ENCODE results near the gene TMEM255B.
"Not testable (repeated sequence)": the region's sequence is repeated elsewhere in the genome, so short reads cannot be mapped to it uniquely, and the experiment has no call there.

Gene TMEM255B

DNA sequence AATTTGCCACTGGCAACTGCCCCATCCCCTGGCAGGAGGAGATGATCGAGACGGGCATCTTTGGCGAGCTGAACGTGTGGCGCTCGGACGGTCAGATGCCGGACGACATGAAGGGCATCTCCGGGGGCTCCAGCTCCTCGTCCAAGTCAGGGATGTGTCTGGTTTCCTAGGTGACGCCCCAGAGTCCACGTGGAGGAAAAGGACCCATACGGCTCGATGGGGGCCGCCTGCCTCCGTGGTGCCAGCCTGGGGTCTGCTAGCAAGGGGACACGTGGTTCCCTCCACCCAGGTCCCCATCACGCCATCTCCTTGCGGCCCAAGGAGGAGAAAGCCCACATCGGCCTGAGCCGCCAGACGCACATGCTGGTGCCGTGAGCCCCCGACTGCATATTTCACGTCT lies 23.8 kb upstream of the TMEM255B start:
- no peak for DNase-seq

DNA sequence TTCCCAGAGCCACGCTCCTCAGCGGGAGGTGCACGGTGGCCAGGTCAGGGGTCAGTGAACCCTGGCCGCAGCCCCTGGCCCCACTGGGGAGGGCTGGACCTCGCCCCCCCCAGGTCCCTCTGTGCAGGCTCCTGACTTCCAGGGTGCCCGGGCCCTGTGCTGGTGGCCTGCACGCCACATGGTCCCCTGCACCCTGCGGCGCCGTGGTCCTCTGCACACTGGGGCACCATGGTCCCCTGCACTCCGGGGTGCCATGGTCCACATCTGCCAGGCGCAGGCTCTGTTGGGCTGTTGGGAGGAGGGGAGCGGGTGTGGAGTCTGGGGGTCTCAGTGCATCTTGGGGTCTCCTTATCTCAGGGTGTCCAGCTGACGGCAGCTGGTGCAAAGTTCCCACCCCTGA lies 23.3 kb upstream of the TMEM255B start:
- no peak for DNase-seq

DNA sequence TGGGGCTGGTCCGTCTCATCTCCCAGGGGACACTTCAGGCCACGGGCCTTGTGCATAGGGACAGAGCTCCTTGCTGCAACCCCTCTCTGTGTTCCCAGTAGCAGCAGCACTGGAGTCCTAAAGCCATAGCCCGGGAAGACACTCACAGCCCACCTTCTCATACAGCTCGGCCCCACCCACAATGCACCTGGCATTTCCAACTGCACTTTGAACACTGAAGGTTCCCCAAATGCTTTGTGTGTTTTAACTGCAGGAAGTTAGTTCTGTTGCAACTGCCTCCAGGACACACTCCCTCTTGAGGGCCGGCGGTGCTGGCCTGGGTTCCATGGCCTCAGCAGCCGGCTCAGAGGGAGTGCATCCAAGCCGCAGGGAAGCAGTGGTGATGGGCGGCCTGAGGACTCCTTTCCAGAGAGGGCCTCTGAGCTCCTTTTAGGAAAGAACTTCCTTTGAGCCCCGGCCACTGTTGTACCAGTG lies 22.7 kb upstream of the TMEM255B start:
- no peak for DNase-seq

DNA sequence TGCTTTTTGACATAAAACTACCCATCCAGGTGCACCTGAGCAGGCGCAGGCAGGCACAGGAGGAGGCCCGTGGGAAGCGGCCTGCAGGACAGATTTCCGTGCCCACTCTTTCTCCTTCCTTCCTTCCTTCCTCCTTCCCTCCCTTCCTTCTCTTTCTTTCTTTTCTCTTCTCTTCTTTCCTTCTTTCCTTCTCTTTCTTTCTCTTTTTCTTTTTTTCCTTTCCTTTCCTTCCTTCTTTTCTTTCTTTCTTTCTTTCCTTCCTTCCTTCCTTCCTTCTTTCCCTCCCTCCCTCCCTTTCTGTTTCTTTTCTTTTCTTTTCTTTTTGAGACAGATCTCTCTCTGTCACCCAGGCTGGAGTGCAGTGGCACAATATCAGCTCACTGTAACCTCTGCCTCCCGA lies 21.2 kb upstream of the TMEM255B start:
- DNase-seq: no peak

DNA sequence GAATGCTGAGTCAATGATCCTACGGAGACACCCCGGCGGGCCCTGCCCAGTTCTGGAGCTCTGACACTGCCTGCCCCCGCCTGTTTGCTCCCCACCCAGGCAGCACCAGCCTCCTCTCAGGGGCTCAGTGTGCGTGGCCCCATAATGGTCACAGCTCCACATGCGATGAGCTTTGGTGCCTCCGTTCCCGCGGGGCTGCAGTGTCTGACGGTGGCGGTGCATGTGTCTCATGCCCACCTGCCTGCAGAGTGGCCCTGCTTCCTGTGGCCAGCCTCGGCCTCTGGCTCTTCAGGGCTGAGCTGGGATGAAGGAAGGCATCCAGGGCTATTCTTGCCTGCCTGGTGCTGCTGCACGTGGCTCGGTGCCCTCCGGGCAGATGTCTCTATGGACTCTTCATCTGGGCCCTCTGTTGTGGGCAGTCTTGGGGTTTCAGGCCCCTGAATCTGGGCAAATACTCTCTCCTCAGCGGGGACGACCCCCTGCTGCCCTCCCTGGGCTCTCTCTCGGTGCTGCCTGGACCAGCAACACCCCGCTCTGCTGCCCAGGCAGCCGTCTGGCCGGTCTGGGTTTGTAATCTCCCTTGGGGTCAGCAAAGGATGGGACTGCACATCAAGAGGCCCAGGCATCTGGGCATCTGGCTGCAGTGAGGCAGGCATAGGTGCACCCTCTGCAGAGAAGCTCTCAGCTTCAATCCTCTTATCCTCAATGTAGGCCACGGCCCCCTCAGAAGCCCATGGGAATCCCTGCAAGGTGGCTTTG lies 19.3 kb upstream of the TMEM255B start:
- no peak for DNase-seq

DNA sequence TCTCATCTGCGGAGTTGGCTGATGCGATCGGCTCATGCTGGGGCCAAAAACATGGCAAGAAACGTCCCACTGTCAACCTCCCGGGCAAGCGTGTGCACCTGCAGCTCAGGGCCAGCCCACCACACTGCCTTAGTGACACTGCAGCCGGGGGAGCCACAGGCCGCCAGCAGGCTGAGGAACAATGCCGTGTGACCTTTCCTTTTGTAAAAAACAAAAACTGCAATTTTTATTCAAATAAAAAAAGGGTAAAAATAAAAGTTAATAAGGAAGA lies 18.8 kb upstream of the TMEM255B start:
- no peak for DNase-seq

DNA sequence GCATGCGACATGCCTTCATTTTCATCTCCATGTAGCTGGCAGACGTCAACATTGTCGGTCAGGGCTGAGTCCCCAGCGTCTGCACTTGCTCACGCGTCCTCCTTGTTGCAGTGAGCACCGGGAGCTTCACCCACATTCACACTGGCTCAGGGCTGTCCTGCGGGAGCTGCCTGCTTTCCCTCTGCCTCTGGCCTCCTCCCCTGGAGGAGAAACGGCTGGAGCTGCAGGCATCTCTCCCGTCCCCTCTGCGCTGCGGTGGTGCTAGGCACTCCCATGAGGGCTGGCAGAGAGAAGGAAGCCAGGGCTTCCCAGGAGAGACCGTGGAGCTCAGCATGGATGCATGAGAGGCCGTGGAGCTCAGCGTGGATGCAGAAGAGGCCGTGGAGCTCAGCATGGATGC lies 18.4 kb upstream of the TMEM255B start:
- no peak for DNase-seq

DNA sequence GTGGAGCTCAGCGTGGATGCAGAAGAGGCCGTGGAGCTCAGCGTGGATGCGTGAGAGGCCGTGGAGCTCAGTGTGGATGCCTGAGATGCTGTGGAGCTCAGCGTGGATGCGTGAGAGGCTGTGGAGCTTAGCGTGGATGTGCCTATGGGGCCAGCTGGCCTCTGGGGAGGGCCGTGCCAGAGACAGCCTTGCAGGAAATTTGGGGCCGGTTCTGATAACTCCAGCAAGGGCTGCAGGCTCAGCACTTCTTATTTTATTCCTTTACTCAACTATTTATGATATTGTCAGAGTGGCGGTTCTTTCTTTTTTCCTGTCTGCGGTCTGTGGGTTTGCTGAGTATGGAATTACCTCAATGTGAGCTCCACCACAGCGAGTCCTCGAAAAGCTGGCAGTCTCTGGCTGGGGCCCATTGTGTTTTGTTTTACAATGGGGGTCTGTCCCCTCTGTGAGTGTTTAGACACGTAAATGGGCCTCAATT lies 17.8 kb upstream of the TMEM255B start:
- DNase-seq: peak in 1 of 2 donors; percentile 12

DNA sequence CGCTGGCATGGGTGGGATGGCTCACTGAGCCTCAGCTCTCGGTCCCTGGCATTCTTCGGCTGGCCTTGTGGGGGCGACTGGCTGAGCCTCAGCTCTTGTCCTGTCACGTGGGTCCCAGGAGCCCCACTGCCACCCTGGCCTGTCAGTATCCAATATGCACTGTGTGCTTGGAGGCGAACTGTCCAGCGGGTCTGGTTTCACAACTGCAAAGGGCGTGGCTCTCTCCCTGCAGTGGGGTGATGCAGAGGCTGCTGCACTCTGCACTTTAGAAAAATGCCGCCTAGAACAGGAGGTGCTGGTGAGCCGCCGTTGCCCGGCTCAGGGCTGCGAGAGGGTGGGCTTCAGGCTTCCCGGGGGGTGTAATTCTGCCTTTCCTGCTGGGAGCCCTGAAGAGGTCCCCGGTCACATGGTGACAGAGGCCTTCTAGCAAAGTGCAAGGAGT lies 17.0 kb upstream of the TMEM255B start:
- DNase-seq: peak in 1 of 2 donors; percentile 44

DNA sequence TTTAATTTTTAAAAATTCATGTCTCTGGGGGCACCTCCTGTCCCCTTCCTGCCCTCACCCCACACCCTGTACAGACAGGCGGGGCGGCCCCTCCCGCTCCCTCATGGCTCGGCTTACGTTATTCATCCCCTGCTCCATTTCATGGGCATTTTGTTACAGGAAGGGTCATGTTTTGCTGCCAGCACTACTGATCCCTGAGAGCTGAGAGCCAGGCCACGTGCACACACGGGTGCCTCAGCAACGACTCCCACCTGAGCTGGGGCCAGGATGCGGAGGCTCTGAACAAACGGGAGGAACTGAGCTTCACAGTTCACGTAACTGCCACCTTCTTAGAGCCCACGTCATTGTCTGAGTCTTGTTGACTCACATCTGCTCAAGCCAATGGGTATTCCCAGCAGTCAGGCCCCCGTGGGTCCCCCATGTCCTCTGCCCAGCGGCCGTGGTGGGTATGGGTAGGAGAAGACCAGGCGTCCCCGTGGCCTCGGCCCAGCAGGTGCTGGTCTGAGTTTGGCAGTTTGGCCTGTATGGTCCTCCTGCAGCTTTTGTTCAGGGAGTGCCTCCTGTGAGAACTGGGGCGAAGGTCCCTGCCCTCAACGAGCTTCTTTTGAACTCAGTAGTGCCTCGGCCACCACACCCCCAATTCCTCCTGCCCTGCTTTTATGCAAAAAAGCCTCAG lies 16.4 kb upstream of the TMEM255B start:
- DNase-seq: no peak

DNA sequence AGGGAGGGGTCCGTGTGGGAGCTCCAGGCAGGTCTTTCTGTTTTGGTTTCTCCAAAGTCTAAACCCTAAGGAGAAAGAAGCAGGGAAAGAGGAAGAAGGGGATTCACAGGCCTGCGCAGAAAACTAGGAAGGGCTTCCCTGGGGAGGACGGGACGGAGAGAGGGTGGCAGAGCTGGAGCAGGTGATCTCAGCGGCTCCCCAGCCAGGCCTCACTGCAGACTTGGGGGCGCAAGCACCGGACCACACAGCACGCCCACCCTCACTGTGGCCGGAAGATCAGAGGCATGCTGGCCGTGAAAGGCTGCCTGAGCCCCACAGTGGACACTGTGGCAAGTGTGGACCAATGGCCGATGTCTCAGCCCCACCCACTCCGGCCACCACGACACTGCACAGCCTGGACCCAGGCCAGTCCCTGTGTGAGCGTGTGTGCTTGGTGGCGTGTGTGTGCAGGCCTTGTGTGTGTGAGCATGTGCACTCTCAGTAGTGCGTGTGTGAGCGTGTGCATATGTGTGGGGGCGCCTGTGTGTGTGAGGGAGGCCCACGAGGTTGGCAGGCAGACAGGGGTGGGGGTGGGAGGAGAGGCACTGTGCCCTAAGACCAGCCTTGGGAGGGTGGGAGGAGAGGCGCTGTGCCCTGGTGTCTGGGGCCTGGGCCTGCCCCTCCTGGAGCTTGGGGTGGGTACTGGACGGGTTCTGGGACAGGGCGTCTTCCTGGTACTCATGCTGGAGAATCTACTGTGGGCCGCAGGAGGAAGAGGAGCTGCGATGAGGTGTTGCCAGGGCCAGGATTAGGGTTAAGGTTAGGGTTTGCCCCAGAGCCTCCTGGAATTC lies 15.4 kb upstream of the TMEM255B start:
- no peak for DNase-seq

DNA sequence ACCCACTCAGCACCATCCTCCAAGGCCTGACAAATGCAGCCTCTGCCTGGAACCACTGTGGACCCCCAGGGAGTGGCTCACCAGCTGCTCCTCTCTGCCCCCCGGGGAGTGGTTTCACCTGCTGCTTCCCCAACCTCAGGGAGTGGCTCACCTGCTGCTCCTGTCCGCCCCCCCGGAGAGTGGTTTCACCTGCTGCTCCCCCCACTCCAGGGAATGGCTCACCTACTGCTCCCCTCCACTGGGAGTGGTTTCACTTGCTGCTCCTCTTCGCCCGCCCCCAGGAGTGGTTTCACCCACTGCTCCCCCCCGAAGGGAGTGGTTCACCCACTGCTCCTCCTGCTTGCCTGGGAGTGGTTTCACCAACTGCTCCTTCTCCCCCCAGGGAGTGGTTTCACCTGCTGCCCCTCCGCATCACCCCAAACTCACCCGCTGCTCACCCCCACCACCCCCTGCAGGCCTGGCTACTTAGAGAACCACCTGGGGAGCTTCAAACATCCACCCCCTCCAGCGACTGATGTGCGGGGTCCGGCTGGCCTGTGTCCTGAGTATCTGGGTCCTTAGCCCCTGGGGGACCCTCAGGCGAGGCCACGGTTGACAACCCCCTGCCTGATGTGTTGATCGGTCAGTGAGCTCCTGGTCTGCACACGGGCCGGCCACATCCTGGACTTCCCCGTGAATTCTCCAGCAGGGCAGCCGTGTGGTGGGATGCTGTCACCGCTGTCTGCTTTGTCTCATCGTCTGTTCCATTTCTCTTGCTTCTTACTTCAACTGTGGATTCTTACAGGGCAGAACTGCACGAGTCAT lies 14.6 kb upstream of the TMEM255B start:
- no peak for DNase-seq

DNA sequence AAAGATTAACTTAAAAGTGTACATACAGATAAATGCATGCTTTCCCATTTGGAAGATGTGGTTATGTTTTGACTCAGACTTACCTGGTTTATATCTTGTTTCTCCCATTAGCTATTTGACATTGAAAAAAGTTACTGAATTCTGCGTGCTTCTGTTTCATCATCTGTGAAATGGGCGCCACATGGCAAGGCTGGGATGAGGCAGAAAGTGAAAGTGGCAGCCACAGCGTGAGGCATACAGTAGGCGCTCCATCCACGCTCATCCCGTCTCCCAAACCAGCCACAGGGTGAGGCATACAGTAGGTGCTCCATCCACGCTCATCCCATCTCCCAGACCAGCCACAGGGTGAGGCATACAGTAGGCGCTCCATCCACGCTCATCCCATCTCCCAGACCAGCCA lies 14.0 kb upstream of the TMEM255B start:
- no peak for DNase-seq

DNA sequence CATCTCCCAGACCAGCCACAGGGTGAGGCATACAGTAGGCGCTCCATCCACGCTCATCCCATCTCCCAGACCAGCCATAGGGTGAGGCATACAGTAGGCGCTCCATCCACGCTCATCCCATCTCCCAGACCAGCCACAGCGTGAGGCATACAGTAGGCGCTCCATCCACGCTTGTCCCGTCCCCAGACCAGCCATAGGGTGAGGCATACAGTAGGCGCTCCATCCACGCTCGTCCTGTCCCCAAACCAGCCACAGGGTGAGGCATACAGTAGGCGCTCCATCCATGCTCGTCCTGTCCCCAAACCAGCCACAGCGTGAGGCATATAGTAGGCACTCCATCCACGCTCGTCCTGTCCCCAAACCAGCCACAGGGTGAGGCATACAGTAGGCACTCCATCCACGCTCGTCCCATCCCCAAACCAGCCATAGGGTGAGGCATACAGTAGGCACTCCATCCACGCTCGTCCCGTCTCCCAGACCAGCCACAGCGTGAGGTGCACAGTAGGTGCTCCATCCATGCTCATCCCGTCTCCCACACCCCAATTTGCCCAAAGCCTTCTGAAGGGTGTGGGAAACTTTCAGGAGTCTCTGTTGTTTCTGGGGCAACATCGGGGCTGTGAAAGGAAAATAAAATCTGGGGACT lies 13.4 kb upstream of the TMEM255B start:
- DNase-seq: not testable (repeated sequence)

DNA sequence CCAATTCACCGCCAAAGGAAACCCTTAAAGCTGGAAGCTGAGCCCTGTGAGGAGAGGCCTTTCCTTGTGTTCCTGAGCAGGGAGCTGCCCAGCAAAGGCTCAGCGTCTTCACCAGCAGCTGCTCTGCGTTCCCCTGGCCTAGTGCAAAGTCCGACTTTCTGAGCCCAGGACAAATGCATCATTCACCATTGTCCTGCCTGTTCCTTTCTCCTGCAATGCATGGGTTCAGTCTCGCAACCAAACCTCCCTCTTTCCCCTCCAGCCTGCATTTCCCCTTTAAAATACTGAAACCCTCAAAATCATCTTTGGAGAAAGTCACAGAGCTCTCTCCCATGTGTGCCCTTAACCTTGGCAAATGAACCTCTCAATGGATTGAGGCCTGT lies 12.9 kb upstream of the TMEM255B start:
- no peak for DNase-seq

DNA sequence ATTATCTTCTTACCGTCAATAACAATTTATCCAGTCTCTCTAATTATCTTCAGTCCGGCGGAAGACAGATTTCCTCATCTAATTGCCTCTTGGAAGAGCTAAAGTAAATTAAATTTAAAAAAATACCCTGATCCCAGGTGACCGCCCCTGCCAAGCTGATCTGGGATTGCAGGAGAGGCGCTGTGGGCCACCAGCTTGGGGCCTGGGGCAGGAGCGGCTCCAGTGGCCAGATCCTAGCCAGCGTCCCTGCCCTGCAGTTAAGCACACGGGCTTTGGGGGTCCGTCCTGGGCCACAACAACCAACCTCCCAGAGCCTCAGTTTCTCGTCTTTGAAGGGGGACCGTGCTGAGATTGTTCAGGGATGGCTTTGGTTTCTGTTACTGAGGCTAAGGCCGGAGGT lies 12.4 kb upstream of the TMEM255B start:
- DNase-seq: no peak

DNA sequence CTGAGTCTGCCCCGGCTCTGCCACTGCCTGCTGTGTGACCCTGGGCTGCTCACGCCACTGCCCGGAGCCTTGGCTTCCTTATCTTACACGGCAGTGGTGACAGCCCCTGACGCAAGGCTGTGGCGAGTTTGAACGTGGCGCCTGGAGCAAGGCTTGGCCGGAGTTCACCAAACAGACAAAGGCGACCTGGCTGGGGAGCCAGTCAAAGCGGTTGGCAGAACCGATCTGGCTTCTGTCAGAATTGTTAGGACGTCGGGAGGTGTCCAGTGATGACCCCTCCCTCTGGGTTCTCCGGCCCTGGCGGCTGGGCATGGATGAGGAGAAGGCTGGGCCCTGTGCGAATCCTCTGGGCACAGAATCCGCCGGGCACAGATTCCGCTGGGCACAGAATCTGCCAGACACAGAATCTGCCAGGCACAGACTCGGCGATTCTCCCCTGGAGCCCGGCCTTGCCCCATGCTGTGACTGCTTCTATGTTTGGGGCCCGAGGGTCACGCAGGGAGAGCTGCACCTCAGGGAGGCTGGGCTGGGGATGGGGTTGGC lies 11.7 kb upstream of the TMEM255B start:
- no peak for DNase-seq

DNA sequence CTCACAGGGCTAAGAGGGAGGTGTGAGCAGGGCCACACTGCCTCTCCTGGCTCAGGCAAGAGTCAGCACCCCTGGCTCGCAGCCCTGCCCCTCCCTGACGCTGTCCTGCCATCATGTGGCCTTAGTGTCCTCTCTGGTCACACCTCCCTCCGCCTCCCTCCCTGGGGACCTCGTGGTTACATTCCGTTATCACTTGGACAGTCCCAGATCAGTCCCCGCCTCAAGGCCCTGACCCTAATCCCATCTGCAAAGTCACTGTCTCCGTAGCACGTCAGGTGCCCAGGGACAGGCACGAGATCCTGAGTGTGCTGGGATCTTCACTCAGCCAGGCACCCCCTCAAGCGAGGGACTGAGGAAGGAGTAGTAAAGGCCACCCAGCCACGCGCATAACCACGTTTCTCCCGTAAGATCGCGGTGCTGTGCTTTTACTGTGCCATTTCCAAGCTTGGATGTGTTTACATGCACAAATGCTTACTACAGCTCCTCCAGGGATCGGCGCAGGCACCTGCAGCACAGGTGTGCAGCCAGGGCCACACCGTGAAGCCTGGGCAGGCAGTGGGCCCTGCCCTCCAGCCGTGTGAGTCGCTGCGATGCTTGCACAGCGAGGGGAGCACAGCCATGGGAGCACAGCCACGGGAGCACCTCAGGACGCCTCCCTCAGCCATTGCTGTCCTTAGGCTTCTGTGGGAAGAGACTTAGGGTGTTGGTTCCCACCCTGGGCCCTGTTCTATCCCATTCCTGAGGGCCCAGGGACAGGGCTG lies 10.7 kb upstream of the TMEM255B start:
- no peak for DNase-seq

DNA sequence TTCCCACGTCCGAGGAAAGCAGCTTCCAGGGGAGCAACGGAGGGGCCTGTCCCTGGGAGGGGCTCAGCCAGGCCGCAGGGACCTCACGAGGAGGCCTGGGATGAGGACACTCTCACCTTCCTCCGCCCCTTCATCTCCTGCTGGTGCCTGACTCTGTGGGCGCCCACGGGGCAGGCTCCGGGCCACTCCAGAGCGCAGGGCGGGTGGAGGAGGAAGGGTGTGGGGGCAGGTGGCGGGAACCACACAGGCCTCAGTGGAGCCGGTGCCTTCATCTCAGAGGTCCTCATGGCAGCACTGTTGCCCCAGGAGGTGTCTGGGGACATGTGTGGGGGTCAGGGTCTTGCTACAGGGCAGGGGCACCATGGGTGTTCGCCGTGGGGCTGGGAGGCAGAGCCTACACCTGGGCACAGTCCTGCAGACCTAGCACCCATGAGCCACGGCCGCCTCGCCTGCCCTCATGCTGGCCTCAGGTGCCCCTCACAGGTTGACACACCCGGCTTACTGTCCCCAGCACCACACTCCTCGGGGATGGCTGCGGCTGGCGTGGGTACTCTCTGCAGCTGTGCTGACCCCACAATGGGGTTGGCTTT lies 10.1 kb upstream of the TMEM255B start:
- no peak for DNase-seq

DNA sequence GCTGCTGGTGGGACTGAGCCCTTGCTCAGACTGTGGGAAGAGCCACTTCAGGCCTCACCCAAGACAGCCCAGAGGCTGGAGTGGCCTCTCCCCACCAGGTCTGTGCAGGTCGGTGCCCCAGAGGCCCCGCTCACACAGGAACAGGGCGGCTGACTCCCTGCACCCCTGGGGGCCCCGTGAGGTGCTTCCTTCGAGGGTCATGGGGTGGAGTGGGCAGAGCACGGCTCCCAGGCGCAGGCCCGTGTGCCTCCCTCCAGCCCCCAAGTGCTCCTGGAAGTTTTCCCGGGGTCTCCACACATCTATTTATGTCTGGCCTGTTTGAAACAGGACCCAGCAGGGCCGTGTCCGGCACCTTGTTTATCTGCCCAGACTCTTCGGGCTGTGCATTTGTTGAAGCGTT lies 9.5 kb upstream of the TMEM255B start:
- DNase-seq: no peak

DNA sequence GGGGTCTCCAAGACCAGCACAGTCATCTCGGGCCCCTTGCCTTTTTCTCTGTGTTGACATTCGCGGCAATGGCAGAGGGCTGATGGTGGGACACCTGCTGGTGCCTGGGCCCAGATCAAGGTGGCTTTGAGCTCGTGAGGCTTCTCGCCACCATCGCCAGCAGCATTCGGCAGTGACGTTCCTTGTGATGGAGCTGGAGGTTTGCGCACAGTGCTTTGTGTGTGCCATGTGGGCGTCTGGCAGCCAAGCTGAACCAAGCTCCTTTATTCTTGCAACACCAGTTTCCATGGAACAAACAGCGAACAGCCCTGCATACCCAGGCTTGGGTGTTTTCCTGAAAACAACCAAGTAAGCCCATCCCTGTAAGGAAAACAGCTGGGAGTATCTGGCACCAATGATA lies 9.1 kb upstream of the TMEM255B start:
- DNase-seq: no peak

All from CD4-positive, alpha-beta T cell treated with Interleukin-1 beta for 1 hour (primary cell).